OCI-LY3 (cell line): ENCODE measurements around the gene LTBP3.

Experiments used
- CTCF ChIP-seq: fragments of 200-600, 300-600 bp; sonication (generic); IDR thresholded peaks from 2 replicates; pipeline ENCODE4 v1.5.1; 2014; ENCODE audit warnings: antibody characterized with exemption, low read length, low read depth
- EZH2phosphoT487 ChIP-seq: fragments of 200-600 bp; shearing (Covaris generic); IDR thresholded peaks from 2 replicates; pipeline ENCODE4 v1.6.1; 2018; ENCODE audit warnings: antibody characterized with exemption, mixed run types, low read depth

GRCh38 chr11:65551572-65552387 is 6.4 kb downstream of the LTBP3 start:
- TF ChIP-seq CTCF = peak; percentile 79
- TF ChIP-seq EZH2phosphoT487 = no peak
